Left hindlimb (tissue), 1 donor: ENCODE measurements around the gene BTG2.

ENCODE experiments used
- DNase-seq: peaks from one replicate; pipeline ENCODE4 v3.0.0-alpha.2; 2018

BTG2 gene

DNA sequence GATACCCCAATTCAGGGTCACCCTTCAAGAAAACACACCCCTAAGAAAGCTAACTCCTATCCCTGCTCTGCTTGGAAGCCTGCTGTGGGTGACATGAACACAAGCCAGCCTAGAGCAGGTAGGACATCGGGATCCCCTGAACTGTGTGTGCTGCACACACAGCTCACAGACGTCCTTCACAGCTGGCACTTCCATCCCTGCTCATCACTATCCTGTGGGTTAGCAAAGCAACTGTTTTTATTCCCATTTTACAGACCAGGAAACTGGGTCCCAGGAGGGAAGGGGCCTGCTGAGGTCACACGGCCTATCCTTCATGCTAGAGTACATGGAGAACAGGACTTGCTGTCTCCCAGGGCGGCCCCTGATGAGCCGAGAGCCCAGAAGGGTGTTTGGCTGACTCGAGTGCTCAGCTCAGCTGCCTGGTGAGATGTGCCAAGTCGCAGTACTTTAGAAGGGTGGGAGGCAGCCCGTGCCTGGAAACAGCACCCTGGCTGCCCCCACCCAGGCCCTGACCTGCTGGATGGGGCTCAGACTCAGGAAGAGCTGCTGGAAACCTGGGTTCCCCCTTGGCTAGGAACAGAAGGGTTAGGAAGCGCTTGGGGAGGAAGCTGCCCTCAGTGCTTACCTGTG lies 28.3 kb upstream of the BTG2 start:
- DNase-seq, result no peak

DNA sequence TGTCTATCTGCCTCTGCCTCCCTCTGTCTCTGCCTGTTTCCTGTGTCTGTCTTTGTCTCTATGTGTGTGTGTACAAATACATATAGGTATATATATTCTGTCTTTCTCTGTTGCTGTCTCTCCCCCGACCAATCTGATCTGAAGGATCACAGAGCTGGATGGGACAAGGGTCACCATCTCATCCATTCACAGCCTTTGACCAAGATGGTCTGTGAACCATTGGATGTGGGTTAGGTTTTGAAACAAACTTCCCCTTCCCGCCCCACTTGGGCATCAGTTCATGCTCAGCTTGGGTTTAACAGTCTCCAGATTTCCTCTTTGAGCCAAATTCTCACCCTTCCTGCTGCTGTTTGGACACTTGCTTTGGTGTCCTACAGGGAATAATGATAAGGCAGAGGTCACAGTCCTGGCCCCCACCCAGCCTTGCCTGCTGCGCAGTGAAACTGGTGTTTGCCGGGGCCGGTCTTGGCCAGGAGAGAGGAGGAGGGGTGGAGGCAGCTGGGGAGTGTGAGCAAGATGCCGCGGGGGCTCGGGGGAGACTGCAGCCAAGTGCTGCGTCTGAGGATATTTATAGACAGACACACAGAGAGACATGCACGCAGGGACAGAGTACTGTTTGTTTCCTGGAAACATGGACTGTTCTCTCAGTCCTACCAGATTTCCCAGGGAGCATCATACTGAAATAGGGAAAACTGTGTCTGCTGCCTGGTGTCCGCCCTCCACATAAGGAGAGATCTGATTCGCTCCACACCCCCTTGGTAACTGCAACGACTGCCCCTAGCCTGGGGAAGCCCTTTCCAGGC lies 27.0 kb upstream of the BTG2 start:
- peak; percentile 92 for DNase-seq

DNA sequence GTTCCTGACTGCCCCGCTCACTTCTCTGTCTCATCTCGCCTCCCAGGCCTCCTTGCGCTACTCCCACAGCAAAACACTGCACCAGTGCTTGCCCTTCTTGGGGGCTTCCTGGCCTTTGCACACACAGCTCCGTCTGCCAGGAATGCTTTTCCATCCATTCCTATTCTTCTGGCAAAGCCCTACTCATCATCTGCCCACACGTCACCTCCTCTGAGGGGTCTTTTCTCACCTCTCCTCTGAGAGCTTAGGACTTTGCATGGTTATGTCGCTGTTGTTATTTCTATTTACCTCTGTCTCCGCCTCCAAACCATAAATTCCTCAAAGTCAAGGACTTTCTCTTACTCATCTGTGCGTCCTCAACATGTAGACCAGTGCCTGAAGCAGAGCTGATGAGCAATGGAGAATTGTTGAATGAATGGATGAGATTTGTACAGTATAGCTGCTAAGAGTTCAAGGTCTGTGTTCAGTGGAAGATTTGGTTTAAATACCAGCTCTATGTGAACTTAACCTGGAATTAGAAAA lies 26.4 kb upstream of the BTG2 start:
- DNase-seq, result no peak

DNA sequence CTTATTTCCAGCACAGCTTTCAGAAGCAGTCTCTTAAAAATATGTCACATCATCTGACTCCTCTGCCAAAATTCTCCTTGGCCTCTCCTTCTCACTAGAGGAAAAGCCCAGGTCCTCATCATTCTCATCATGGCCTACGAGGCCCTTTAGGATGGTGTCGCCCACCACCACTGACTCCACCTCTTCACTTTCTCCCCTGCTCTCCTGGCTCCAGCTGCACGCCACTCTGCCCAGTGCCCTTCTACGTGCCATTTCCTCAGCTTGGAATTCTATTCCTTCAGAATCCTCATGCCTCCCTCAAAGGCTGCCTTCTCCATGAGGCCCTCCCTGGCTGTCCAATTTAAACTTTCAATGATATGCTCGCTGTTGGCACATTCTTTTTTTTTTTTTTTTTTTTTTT lies 25.3 kb upstream of the BTG2 start:
- DNase-seq, result peak; percentile 13

DNA sequence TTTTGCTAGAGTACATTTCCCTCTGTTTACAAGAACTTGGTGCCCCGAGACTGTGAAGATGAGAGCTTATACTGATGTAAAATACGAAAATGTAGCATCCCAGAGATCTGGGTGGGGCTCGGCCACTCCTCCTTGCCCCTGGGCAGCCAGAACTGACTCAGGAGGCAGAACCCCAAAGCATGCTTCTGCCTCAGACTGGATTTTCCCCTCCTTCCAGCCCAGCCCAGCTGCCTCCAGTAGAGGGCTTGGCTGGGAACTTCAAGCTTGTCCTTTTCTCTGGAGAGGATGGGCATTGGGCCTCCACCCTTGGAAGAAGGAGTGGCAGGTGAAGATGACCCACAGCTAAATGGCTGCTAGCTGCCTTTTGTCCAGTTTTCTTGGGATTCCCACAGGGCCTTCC lies 24.3 kb upstream of the BTG2 start:
- DNase-seq, result peak; percentile 28

DNA sequence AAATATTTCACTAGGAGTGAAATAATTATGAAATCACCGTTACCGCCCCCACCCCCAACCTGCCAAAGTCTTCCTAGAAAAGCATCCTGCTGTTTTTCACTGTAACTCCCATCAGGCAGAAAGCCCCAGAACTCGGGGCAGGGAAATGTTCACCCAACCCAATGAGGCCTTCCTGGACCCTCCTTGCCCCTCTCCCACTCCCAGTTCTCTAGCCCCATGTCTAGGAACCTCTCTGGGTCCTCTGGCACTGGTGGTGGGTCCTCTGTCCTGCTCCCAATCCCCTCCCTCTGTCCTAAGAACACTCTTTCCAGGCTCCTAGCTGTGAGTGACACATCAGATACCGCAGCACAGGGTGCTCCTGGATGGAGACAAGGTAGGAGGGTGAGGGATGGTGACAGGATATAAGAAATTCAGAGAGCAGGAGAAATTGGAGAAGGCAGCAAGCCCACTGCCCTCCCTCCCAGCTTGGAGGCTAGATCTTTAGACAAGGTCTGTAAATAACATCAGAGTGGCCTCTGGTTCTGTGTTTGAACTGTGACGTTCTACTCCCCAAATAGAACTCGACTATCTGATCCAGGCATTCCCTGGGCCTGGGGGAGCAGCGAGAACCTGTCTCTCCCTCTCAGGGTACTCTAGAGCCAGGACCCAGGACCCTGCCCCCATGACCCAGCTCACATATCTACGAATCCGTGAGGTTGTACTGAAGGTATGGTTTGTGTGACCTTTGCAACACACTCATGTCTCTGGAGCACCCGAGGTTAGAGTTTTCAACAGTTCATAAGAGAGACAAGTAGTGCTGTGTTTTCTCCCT lies 23.3 kb upstream of the BTG2 start:
- DNase-seq, result peak; percentile 16

DNA sequence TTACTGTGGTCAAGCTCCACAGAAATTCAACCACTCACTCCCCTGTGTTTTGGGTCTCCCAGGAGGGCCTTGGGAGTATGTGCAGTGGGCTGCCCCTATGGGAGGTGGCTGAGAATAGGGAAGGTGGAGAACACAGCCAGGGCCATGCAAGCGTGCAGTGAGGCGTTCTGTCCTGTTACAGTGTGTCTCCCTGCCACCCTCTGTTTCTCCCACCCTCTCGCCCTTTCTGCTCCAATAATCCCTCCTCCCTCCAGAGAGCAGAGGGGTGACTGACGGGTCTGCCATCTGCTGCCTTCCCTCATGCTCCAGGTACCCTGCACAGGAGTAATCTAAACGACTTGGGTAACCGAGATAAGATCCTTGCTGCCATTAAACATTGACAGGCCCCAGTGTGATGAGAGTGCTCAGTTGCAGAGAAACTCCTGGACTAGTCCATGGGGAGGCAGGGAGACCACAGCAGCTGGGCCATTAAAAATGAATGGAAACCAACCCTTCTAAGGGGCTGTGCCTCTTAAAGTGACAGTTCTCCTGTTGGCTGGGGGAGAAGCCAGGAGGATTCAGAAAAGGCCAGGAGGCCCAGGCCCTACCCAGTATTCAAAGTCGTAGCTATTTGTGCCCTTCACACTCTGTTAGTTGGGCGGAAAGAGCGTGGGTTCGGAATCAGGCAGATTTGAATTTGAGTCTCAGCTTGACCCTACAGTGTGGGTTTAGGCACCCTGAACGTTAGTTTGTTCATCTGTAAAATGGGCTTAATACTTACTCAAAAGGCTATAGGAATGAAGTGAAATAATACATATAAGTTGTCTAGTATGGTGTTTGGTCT lies 22.4 kb upstream of the BTG2 start:
- peak; percentile 29 for DNase-seq

DNA sequence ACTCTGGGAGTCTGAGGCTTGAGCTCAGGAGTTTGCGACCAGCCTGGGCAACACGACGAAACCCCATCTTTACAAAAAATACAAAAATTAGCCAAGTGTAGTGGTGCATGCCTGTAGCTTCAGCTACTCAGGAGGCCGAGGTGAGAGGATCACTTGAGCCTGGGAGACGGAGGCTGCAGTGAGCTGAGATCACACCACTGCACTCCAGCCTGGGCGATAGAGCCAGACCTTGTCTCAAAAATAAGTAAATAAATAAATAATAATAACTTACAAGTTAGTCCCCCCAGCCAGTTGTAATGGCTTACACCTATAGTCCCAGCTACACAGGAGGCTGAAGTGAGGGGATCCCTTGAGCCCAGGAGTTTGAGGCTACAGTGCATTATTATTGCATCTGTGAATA lies 21.7 kb upstream of the BTG2 start:
- peak; percentile 1 for DNase-seq

DNA sequence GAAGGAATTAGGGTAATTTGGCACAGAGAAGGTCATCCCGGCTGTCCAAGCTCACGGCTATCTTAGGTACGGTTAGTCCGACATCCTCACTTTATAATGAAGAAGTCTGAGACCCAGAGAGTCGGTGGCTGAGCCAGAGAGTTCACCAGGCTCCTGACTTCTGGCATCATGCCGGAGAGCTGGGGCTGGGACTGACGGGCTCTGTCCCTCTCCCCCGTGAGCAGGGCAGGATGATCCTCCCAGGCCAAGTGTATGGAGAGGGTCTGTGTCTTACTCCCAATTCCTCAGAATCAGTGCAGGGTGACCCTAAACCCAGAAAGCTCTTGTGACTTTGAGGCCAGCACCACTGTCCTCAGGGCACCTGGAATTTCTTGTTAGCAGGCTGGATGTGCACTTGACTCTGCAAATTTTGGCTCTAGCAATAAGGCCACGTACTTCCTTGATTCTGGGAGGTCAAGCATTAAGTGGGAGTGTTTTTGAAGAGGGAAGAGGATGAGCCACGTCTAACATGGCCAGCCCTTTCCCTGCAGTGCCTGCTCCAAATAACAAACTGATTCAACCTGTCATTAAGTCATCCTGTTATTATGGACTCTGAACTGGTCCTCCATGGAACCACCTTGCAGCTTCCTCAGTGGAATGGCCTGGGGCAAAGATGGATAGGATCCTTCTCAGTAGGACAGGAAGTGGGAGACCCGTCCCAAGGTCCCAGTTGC lies 20.8 kb upstream of the BTG2 start:
- DNase-seq, result peak; percentile 17

DNA sequence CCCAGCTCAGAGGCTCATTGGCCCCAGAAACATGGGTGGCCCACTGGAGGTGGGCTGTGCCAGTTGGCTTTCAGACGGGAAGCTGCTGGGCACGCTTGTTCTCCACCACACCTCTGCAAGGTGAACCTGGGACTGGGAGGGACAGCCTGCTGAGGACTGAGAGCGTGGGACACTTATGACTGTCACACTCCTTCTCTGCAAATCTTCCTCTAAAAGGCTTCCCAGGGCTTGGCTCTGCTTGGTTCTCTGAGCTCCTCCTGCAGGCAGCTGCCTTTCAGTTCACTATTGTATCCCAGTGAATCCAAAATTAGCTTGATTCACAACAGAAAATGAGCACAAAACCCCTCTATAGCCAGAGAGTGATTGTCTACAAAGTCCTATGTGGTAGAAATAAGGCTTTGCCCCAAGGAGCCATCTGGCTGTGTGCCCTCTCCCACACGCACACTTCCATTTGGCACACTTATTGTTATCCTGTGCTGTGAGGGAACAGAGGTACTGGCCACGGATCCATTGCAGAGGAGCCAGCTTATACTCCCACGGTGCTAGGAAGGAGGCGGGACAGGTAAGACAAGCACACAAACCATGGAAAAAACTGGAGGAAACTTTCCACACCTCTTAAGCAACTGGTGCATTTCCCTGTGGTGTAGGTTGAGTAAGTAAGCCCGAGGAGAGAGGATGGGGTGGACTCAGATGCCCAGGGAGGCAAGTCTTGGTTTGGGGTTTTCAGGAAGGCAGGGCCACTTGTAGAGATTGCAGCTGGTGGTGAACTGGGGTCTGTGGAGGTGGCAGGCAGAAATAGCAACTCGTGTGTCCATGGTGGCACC lies 18.9 kb upstream of the BTG2 start:
- peak; percentile 40 for DNase-seq

DNA sequence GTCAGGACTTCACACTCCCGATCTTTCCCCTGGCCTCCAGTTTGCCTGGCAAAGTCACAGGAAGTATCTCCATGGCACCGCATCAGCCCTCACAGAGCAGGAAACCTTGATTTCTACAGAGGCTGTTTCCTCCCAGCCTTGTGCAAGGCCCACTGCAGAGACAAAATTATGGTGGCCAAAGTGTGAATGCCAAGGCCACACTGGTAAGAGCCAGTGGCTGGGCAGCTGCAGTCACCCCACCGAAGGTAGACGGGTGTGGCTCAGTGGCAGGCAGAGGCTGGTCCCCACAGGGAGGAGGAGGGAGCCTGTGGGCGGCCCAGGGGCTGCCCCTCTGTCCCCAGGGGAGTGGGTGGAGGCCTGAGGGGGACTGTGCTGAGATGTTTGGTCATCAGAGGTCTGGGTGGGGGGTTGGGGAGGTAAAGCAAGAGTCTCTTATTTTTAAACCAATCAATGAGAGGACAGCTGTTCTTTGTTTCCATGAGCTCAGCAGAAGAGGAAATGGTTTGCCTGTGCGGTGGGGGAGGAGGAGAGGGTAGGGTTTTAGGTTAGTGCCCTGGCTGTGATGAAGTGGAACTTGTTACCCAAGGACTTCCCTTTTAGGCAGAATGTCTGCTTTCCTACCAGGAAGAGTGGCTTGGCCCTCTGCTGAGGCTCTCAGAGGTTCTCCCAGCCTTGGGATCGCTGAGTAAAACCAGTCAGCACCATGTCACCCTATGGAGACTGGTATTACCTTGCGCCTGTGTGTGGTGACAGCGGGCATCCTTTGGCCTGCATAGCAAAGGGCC lies 18.0 kb upstream of the BTG2 start:
- DNase-seq, result peak; percentile 77

DNA sequence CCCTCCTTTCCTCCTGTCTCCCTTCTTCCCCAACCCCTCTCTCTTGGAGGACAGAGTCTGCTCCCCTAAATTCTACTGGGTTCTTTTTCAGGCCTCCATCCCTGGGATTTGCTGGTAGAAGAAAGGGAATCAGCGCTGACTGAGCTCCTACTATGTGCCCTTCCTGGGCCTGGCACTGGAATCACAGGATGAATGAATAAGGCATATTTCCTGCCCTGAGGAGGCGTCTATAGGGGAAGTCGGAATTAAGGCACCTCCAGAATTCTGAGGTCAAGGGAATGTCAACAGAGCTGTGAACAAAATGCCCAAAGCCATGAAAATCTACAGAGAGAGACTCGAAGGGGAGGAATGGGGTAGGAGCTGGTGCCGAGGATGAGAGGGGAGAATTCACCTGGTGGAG lies 17.4 kb upstream of the BTG2 start:
- DNase-seq, result no peak

DNA sequence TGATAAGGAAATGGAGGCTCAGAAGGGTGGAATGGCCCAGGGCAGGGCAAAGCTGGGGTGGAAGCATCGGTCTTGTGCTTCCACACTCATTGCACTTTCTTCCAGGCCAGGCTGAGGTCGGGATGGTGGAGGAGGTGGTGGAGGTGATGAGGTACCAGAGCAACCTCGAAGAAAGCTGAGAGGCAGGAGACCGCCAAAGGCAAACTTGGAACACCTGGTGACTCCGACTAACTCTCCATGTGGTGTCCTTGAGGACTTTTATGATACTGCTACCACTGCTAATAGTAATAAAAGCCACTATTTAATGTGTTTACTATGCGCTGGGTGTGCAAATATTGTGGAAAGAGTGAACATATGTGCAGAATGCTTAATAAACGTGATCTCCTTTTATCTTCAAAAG lies 16.9 kb upstream of the BTG2 start:
- DNase-seq, result no peak

DNA sequence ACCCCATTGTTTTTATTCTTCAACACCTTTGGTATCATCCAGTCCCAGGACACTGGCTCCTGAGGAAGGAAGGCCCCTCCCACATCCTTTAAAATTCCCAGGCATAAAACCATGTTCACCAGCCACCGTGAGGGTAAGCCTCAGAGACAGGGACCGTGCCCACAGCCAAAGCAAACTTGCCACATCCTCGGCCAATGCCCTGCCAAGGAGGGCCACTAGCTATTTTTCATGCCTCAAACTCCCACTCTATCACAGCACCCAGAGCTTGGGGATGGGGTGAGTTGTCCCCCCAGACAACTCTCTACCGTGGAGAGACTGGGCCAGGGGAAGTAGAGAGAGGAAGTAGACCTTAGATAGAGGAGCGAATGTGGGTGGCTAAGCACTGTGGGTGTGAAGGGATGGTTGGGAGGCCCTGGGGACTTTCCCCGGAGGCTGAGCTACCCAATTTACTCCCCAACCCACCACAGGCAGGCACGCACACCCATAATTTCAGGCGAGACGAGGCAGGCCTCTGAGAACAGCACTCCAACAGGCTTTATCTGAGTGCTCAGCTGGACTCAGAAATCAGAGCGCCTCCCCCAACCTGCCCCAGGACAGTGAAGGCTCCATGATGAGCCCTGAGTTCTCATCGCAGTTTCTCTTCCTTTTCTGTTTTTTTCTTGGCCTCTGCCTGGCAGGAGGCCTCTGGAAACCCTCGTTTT lies 15.9 kb upstream of the BTG2 start:
- DNase-seq, result peak; percentile 66

DNA sequence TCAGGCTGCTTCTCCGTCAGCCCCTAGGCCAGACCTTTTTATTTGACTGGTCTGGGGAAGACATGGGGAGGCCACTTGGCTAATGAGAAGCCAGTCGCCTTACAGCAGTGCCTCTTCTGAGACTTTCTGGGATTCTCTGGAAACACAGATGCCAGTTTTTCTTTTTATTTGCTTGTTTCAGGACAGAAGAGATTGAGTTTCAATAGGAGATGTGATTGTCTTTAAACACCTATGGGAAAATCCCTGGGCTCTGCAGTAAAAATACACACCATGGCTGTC lies 15.4 kb upstream of the BTG2 start:
- no peak for DNase-seq

DNA sequence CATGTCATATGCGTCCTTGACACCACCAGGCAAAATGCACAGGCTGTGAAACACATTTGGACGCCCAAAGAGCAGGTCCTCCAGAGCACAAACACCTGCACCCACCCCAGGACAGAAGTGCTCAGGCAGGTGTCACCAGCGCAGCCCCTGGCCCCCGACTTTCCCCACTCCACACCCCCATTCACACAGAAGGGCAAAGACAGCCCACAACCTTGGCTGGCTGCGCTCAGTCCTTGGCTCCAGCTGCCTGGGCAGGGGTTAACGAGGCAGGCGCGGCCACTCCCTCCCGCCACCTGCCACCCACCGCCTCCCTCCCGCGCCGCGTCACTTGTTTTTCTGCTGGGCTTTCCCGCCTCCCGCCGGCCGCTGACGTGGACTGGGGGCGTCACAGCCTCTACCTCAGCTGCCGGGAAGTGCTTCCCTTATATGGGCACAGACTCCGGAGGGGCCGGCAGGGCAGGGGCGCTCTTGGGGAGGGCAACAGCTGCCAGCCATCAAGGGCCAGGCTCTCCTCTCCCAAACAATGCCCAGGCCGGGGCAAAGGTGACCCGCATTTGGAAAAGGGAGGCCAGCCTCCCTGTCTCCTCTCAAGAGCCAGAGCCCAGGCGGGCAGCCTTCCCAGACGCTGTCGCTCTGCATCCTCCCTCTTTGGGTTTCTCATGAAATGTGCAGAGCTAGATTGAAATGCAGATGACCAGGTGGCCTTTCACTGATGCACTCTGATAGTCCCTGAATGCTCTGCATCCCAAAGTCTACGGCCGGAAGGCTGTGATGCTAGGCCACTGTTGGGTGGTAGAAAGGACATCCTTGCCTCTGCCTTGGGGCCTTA lies 14.8 kb upstream of the BTG2 start:
- DNase-seq, result peak; percentile 96

DNA sequence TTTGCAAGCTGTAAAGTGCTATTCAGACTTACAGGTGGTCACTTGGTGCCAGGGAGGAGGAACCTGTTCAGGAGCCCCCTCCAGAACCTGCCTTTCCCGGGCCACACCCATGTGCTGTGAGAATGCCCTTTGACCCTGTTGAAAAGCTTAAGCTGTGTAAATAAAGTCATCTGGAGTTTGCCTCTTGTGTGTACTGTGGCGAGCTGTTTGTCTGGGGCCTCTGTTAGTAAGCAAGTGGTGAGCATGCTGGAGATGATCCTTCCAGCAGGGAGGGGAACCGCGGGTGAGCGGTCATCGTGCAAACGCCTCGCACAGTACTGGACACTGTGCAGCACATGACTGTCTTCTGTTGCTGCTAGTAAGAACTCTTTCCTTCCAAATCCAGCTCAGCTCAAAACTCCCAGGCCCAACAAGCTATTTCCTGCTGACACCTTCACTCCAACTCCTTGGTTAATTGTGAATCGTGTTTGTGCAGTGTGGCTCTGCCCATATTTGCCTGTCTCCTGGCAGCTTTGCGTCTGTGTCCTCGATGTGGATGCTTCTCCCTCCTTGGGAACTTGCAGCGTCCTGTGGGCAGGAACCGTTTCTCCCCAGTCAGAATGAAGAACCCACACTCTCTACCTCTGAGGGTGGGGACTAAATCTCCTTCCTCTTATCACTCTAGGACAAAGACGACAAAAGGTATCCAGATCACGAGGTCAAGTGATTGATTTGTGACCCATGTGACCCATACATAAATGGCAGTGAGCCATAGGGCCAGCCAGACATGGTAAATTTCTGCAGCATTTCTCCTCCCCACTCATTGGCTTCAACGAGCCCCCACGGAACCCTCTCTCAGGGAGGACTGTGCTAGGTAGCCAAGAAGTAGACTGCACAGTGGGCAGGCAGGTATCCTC lies 13.9 kb upstream of the BTG2 start:
- DNase-seq, result peak; percentile 33

DNA sequence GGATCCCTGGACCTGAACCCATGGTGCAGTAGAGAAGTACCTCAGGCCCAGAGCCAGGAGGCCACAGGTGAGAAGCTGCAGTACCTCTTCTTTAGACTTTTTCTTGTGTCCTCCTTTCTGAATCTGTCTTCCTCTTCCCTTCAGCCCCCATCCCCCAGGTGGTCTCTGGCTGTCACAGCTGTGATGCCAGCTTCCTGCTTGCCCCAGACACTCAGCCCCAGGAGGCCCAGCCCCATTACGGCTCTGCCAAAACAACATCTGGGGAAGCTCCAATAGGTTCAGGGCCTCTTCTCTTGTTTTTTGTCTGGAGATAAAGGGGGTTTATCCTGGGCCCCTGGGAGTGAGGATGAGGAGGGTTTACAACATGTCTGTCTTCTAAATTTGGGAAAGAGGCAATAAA lies 9.5 kb upstream of the BTG2 start:
- peak; percentile 19 for DNase-seq
